Measurements from ENCODE around the gene CRABP1.
"Not testable (repeated sequence)": the region's sequence is repeated elsewhere in the genome, so short reads cannot be mapped to it uniquely, and the experiment has no call there.

The CRABP1 gene

DNA sequence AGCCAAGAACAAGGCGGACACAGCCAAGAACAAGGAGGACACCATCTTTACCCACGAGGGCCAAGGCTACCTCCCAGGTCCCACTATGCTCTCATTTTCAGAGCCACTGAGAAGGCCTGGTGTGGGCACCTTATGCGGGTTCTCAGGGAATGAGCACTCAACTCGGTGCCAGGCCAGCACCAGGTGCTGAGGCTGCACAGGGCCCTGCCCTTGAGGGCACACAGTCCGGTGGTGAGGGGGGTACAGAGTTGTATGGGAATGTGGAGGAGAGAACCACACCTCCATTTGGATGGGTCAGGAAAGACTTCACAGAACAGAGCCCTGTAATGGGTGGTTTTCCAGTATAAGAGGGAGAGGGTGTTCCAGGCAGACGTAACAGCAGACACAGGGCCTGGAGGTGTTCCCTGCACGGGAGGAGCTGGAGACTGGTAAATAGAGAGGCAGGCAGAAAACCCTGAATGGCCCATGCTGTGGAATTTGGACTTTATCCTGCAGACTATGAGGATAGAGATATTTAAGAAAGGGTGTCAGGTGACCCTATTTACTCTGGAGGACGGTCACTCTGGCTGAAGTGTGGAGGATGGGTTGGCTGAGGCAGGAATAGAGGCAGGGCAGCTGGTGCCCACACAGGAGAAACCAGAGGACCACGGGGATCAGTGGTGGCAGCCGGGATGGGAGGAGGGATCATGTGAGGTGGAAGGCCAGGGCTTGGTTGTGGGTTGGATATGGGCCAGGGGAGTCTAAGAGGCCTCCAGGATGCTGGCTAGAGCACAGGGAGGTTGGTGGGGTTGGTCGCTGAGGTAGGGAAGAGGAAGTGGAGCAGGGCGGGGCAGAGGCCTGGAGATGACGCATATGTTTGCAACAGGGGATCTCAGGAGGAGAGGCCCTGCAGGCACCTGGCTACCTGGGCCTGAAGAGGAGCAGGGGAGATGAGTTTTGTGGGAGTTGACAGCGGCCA is 34.6 kb downstream of the CRABP1 start:
- no peak for DNase-seq (ENCODE audit: low read depth in 3 of 3)

DNA sequence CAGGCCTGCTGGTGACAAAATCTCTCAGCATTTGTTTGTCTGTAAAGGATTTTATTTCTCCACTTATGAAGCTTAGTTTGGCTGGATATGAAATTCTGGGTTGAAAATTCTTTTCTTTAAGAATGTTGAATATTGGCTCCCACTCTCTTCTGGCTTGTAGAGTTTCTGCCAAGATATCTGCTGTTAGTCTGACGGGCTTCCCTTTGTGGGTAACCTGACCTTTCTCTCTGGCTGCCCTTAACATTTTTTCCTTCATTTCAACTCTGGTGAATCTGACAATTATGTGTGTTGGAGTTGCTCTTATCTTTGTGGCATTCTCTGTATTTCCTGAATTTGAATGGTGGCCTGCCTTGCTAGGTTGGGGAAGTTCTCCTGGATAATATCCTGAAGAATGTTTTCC is 40.0 kb downstream of the CRABP1 start:
- DNase-seq (ENCODE audit: low read depth in 3 of 3), result not testable (repeated sequence)

- no peak for DNase-seq (ENCODE audit: low read depth in 3 of 3)
Observed at GRCh38 chr15:78382114-78382880, 42.1 kb downstream of the CRABP1 start.

DNA sequence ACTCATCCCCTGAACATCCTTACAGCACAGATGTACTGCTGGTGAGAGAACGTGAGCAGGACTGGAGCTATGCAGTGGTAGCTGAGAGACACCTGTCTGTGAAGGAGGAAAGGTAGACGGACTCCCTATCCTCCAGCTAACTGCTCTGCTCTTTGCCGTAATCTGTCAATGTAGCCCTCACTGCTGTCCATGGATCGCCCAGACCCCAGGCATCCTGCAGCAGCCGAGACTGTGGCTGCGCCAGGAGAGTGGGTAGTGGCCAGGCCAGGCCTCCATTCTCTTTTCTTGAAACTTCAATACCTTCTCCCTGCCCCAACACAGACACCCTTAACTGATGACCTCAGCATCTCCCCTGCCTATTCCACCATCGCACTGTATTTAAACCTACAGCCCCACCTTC is 44.5 kb downstream of the CRABP1 start:
- no peak for DNase-seq (ENCODE audit: low read depth in 3 of 3)

DNA sequence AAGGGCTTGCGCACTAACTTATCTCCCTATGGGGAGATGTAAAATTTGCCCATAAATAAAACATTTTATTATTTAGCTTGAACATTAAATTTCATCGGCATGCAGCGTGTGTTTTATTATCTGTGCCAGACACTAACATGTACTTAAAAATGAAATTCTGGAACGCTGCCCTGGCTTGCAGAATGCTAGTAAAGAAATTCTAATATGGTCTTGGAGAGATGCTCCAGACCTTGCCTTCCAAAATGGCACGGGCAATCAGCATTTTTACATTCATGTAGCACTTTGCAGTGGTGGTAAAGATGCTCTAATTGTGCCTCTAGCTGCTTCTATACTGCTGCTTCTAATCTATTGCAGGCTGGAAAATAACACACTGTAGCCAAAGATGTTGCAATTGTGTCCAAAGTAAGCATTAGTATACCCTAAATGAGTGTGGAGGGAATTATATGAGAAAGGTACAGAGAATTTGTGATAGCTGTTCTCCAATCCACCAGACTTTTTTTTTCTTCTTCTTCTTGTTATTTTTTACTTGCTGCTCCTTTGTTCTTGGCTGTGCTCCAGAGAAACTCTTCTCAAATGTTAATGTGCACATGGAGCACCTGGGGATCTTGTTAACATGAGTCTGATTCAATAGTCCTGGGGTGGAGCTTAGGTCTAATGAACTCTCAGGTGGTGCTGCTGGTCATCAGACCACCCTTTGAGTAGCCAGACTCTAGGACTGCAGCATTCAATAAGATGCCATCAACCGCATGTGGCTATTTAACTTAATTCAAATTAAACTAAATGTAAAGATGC is 47.3 kb downstream of the CRABP1 start:
- no peak for DNase-seq (ENCODE audit: low read depth in 3 of 3)

DNA sequence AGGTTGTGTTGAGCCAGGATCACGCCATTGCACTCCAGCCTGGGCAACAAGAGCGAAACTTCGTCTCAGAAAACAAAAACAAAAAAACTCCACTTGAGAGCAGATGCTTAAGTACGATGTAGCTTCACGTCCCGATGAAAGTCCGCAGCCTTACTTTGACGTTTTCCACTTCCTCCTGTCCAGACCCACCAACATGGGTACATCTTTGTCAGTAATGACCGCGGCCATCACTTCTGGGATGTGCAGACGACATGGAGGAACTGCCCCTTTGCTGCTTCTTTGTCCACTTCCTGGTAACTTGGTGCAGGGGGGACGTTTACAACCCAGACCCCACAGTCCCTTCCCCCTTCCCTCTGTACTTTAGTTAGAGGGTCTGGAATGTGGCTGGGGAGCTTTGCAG is 48.7 kb downstream of the CRABP1 start:
- no peak for DNase-seq (ENCODE audit: low read depth in 3 of 3)

GRCh38 chr15:78389322-78389721 is 49.2 kb downstream of the CRABP1 start:
- no peak for DNase-seq (ENCODE audit: low read depth in 3 of 3)

DNA sequence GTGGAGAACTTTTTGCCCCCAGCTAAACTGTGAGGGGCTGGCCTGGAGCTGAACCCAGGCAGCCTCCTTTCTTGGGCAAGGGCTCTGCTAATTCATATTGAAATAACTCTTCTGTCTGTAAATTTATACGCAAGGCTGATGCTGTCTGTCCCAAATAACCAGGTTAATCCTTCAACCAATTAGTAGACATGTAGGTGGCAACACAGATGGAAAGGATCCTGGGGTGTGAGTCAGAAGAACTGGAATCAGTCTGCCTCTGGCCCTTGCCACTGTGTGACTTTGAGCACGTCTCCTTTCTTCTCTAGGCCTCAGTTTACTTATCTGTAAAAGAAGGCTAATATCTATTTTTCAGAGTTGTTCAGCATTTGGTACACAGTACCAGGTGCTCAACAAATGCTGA is 49.6 kb downstream of the CRABP1 start:
- no peak for DNase-seq (ENCODE audit: low read depth in 3 of 3)

DNA sequence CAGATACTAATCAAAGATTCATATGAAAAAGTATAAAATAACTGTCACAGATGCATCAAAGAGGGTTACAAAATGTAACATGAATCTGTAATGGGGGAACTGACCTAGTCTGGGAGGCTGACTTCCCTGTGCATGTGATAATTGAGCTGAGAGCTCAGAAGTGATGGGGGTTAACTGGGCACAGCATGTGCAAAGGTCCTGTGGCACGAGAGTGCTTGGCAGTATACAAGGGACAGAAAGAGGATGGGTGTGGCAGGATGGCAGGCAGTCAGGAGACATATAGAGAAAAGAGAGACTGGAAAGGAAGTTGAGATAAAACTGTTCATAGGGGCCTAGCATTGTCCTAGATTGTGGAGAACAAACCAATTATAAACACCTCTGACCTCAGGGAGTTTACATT is 50.1 kb downstream of the CRABP1 start:
- no peak for DNase-seq (ENCODE audit: low read depth in 3 of 3)

DNA sequence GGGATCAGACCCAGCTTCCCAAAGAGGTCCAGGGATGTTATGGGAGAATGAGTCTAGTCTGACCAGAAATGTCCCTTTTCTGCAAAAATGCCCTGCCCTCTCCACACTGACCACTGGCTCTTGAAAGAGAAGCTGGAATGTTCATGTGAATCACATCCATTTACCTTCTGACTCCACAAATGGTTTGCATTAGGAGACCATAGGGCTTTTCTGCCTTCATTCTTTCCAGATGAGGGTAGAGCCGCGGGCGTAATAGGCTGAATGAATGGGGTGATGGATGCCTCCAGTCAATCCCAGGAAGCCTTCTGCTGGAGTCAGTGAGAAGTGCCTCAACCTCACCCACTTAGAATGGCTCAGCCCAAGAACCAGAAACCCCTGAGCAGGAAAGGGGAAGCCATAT is 50.7 kb downstream of the CRABP1 start:
- DNase-seq (ENCODE audit: low read depth in 3 of 3), result no peak

DNA sequence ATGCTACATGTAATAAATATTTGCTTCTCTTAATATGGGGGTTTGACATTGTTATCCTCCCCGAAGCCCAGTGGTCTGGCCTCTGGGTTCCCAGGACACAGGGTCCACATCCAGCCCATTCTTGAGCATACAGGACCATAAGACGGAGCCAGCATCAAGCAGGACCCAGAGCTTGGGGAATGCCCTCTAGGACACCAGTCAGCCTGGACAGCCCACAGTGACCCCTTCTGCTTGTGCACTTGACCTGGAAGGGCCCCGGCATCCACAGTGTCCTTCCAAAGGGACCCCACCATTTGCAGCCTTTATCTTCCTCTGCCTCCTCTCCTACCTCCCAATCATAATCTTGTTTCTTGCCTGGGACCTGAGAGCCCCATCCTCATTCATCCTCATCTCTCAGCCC is 51.6 kb downstream of the CRABP1 start:
- DNase-seq (ENCODE audit: low read depth in 3 of 3), result no peak

- no peak for DNase-seq (ENCODE audit: low read depth in 3 of 3)
Observed at GRCh38 chr15:78392430-78392829, 52.3 kb downstream of the CRABP1 start.

DNA sequence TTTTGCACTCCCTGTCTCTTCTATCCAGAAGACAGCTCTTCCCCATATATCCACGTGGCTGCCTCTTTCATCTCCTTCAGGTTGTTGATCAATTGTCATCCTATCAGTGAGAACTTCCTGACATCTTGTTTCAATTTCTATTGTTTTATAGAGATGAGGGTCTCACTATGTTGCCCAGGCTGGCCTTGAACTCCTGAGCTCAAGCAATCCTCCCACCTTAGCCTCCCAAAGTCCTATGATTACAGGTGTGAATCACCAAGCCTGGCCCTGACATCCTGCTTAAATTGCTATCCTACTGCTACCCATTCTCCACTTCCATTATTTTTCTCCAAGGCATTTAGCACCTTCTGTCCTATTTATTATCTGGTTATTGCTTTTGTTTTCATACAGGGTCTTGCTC is 53.0 kb downstream of the CRABP1 start:
- DNase-seq (ENCODE audit: low read depth in 3 of 3), result no peak

- no peak for DNase-seq (ENCODE audit: low read depth in 3 of 3)
Observed at GRCh38 chr15:78394026-78394425, 53.9 kb downstream of the CRABP1 start.

DNA sequence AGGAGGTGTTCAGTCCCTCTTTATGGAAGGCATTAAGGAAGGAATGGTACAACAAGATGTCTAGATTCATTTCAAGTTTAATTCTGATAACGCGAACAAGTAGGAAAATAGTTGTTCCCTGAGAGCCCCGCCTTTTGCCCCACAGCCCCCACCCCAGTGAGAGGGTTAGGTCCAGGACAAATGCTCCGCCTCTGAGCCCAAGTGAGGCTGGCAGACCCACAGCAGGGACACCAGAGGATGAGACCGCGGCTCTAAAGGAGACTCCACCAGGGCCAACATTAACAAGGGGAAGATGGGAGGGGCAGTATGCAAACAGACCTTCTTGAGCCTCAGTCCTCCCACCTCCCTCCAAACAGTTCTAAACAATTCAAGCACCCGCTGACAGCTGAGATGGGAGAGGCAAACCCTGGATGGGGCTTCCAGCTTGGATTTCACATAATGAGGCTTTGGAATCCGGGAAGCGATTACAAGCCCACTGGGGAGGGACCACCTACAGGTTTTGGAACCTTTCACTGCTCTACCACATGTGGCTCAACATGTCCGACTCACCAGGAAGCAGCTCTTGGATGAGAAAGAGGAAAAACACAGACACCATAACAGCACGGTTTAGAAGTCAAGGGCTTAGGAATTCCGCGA is 54.9 kb downstream of the CRABP1 start:
- no peak for DNase-seq (ENCODE audit: low read depth in 3 of 3)

- no peak for DNase-seq (ENCODE audit: low read depth in 3 of 3)
Observed at GRCh38 chr15:78396186-78396814, 56.1 kb downstream of the CRABP1 start.

DNA sequence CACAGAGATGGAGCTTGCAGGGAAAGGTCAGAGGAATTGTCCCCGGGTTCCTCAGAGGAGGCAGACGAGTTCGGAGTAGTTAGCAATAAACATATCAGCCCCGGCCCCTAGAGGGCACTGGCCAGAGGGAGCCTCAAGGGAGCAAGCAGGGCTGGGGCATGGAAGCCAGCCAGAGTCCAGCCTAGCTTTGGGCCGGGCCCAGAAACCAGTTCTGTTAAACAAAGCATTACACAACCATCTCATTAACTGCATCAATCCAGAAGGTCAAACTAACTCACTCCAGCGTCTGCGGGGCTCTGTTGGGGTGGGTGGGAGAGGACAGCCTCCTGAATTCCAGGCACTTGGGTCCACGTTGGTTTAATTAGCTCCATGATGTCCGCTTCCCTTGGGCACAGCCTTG is 56.8 kb downstream of the CRABP1 start:
- DNase-seq (ENCODE audit: low read depth in 3 of 3), result no peak

GRCh38 chr15:78397382-78397781 is 57.2 kb downstream of the CRABP1 start:
- no peak for DNase-seq (ENCODE audit: low read depth in 3 of 3)
